Measurements from ENCODE around the gene RPL10.
A peak's percentile ranks its signal among the peaks of the same experiment; 100 is the strongest.

Gene RPL10

GRCh38 chrX:154379569-154379951 lies 18.6 kb upstream of the RPL10 start:
- no peaks in the 10 kb centered on the region for H3K4me1 ChIP-seq
- no peaks in the 10 kb centered on the region for H3K9me3 ChIP-seq
- peaks cover 3% of the 10 kb centered on the region; the same call in 1 of the 2 replicates for H3K36me3 ChIP-seq
- H3K4me3 ChIP-seq (ENCODE audit: low read depth, low read length): peak overlapping the region; percentile 80
- H3K27me3 ChIP-seq: no peaks in the 10 kb centered on the region
- TF ChIP-seq, protein P1, sequence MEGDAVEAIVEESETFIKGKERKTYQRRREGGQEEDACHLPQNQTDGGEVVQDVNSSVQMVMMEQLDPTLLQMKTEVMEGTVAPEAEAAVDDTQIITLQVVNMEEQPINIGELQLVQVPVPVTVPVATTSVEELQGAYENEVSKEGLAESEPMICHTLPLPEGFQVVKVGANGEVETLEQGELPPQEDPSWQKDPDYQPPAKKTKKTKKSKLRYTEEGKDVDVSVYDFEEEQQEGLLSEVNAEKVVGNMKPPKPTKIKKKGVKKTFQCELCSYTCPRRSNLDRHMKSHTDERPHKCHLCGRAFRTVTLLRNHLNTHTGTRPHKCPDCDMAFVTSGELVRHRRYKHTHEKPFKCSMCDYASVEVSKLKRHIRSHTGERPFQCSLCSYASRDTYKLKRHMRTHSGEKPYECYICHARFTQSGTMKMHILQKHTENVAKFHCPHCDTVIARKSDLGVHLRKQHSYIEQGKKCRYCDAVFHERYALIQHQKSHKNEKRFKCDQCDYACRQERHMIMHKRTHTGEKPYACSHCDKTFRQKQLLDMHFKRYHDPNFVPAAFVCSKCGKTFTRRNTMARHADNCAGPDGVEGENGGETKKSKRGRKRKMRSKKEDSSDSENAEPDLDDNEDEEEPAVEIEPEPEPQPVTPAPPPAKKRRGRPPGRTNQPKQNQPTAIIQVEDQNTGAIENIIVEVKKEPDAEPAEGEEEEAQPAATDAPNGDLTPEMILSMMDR (IDR thresholded peaks at IDR 0.05; ENCODE audit: low read depth, low read length): no peak
- DNase-seq: no peak

DNA sequence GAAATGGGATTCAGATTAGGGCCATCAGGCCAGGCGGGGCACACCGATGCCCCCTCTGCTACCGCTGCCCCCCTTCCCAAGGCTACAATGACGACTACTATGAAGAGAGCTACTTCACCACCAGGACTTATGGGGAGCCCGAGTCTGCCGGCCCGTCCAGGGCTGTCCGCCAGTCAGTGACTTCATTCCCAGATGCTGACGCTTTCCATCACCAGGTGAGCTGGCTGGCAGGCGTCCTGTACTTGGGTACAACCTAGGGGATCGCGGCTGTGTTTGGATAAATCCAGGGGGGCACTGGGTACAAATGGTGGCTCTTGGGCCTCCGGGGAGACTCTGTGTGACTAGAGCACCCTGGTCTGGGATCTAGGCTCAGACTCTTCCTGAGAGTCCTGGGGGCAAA lies 18.0 kb upstream of the RPL10 start:
- peaks cover 3% of the 10 kb centered on the region; the same call in 1 of the 2 replicates for H3K36me3 ChIP-seq
- H3K9me3 ChIP-seq: no peaks in the 10 kb centered on the region
- DNase-seq: no peak
- TF ChIP-seq, protein P1 (IDR thresholded peaks at IDR 0.05; ENCODE audit: low read depth, low read length): no peak
- peak overlapping the region; percentile 80 for H3K4me3 ChIP-seq (ENCODE audit: low read depth, low read length)
- H3K4me1 ChIP-seq: no peaks in the 10 kb centered on the region
- H3K27me3 ChIP-seq: no peaks in the 10 kb centered on the region

DNA sequence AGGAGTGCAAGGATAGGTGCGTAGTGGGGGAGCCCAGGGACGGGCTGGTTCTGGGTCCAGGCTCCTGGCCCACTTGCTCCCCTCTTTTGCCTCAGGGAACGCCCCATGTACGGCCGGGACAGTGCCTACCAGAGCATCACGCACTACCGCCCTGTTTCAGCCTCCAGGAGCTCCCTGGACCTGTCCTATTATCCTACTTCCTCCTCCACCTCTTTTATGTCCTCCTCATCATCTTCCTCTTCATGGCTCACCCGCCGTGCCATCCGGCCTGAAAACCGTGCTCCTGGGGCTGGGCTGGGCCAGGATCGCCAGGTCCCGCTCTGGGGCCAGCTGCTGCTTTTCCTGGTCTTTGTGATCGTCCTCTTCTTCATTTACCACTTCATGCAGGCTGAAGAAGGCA lies 17.4 kb upstream of the RPL10 start:
- H3K9me3 ChIP-seq: no peaks in the 10 kb centered on the region
- TF ChIP-seq, protein P1 (IDR thresholded peaks at IDR 0.05; ENCODE audit: low read depth, low read length): no peak

GRCh38 chrX:154381271-154381670 lies 16.9 kb upstream of the RPL10 start:
- H3K4me3 ChIP-seq (ENCODE audit: low read depth, low read length): no peak overlapping the region
- no peaks in the 10 kb centered on the region for H3K9me3 ChIP-seq
- DNase-seq: no peak
- TF ChIP-seq, protein P1 (IDR thresholded peaks at IDR 0.05; ENCODE audit: low read depth, low read length): no peak
- peaks cover 3% of the 10 kb centered on the region; the same call in 1 of the 2 replicates for H3K36me3 ChIP-seq
- no peaks in the 10 kb centered on the region for H3K4me1 ChIP-seq
- no peaks in the 10 kb centered on the region for H3K27me3 ChIP-seq

More for the DNA sequence above, 17.4 kb upstream of the RPL10 start:
- Histone ChIP-seq H3K36me3 (peaks cover 3% of the 10 kb centered on the region; the same call in 1 of the 2 replicates), H3K27me3 (no peaks in the 10 kb centered on the region), H3K4me1 (no peaks in the 10 kb centered on the region), H3K4me3 (ENCODE audit: low read depth, low read length) (no peak overlapping the region)
- no peak for DNase-seq

DNA sequence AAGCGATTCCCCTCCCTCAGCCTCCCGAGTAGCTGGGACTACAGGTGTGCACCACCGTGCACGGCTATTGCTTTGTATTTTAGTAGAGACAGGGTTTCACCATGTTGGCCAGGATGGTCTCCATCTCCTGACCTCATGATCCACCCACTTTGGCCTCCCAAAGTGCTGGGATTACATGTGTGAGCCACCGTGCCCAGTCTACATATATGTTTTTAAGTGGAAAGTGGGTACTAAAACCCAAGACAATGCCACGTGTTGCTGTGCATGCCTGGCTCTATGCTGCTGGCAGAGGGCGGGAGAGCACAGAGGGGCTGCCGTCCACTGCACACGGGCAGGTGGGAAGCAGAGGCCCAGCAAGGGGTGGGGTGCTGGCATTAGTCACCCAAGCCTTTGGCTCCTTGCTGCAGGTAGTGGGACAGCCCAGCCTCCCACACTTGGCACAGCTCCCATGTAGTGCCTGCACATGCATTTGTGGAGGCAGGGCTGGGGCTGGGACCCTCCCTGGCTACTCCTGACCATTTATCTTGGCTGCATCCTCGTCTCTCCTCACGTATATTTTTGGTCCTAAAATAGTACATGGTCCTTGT lies 15.6 kb upstream of the RPL10 start:
- no peaks in the 10 kb centered on the region for H3K9me3 ChIP-seq
- TF ChIP-seq, protein P1 (IDR thresholded peaks at IDR 0.05; ENCODE audit: low read depth, low read length): no peak
- H3K4me3 ChIP-seq (ENCODE audit: low read depth, low read length): no peak overlapping the region
- DNase-seq: no peak
- H3K27me3 ChIP-seq: no peaks in the 10 kb centered on the region
- peaks cover 3% of the 10 kb centered on the region; the same call in 1 of the 2 replicates for H3K36me3 ChIP-seq
- H3K4me1 ChIP-seq: no peaks in the 10 kb centered on the region
